Neuronal stem cell (in vitro differentiated cells): ENCODE measurements around the gene CLASP1.

ENCODE experiments used
- DNase-seq: peaks from one replicate; pipeline ENCODE4 v3.0.0-alpha.2; 2013; ENCODE audit warnings: low spot score
- H2AFZ ChIP-seq: one replicate; pipeline ENCODE4 v1.6.1; 2013; ENCODE audit warnings: mild to moderate bottlenecking, low read length, inconsistent platforms
- H2AK5ac ChIP-seq: 2 replicates; pipeline ENCODE4 v1.6.1; 2013; ENCODE audit warnings: low read depth, mild to moderate bottlenecking, inconsistent platforms, low read length, moderate library complexity, mixed read lengths
- H2BK120ac ChIP-seq: 2 replicates; pipeline ENCODE4 v1.6.1; 2013; ENCODE audit warnings: low read depth, mild to moderate bottlenecking, inconsistent platforms, low read length, moderate library complexity, mixed read lengths
- H2BK12ac ChIP-seq: one replicate; pipeline ENCODE4 v1.6.1; 2013; ENCODE audit warnings: low read length, inconsistent platforms
- H2BK15ac ChIP-seq: 2 replicates; pipeline ENCODE4 v1.6.1; 2013; ENCODE audit warnings: mild to moderate bottlenecking, low read length, inconsistent platforms, mixed read lengths
- H2BK5ac ChIP-seq: one replicate; pipeline ENCODE4 v1.6.1; 2013; ENCODE audit warnings: inconsistent platforms, mild to moderate bottlenecking, low read length, moderate library complexity
- H3K14ac ChIP-seq: one replicate; pipeline ENCODE4 v1.6.1; 2013; ENCODE audit warnings: low read length, inconsistent platforms
- H3K18ac ChIP-seq: 2 replicates; pipeline ENCODE4 v1.6.1; 2013; ENCODE audit warnings: low read length, inconsistent platforms
- H3K23ac ChIP-seq: 2 replicates; pipeline ENCODE4 v1.6.1; 2013; ENCODE audit warnings: low read depth, mild to moderate bottlenecking, mixed read lengths, low read length, inconsistent platforms; ENCODE audit not compliant: poor library complexity
- H3K27ac ChIP-seq: replicated peaks from 3 replicates; pipeline ENCODE4 v1.5.1; 2013; ENCODE audit warnings: low read length, inconsistent platforms
- H3K27me3 ChIP-seq, 3 experiments: 2 replicates each; pipeline ENCODE4 v1.6.1; 2013; ENCODE audit warnings: low read length in 3 of 3, mild to moderate bottlenecking in 2 of 3, inconsistent platforms in 1 of 3, low read depth in 1 of 3, mixed read lengths in 1 of 3, moderate library complexity in 1 of 3; ENCODE audit not compliant: control insufficient read depth in 3 of 3, insufficient read depth in 3 of 3
- H3K36me3 ChIP-seq, 2 donors: replicated peaks in 1 of 2; 2 replicates each; pipeline ENCODE4 v1.6.1; 2013; ENCODE audit warnings: low read length in 2 of 2; ENCODE audit not compliant: control insufficient read depth in 2 of 2, insufficient read depth in 2 of 2
- H3K4ac ChIP-seq: 2 replicates; pipeline ENCODE4 v1.6.1; 2013; ENCODE audit warnings: inconsistent platforms, mild to moderate bottlenecking, low read length, moderate library complexity
- H3K4me1 ChIP-seq, 2 donors: 1 replicate in 1 of 2; 2 replicates in 1 of 2; pipeline ENCODE4 v1.6.1; 2013; ENCODE audit warnings: low read length in 2 of 2, low read depth in 1 of 2; ENCODE audit not compliant: control insufficient read depth in 2 of 2, insufficient read depth in 1 of 2
- H3K4me2 ChIP-seq: one replicate; pipeline ENCODE4 v1.6.1; 2013; ENCODE audit warnings: mild to moderate bottlenecking, low read length, inconsistent platforms; ENCODE audit not compliant: insufficient read depth, poor library complexity, severe bottlenecking
- H3K4me3 ChIP-seq, 2 donors: 2 replicates each; pipeline ENCODE4 v1.5.1; 2013; ENCODE audit warnings: low read length in 2 of 2, mild to moderate bottlenecking in 2 of 2, inconsistent platforms in 1 of 2, moderate library complexity in 1 of 2
- H3K79me1 ChIP-seq: one replicate; pipeline ENCODE4 v1.6.1; 2013; ENCODE audit warnings: low read depth, mild to moderate bottlenecking, inconsistent platforms, low read length, moderate library complexity
- H3K9ac ChIP-seq: one replicate; pipeline ENCODE4 v1.6.1; 2013; ENCODE audit warnings: mild to moderate bottlenecking, low read depth, low read length, inconsistent platforms; ENCODE audit not compliant: poor library complexity
- H3K9me3 ChIP-seq, 2 donors: replicated peaks in 1 of 2; 2 replicates each; pipeline versions ENCODE3 to v1.6.1; 2013; ENCODE audit warnings: low read length in 2 of 2, mild to moderate bottlenecking in 2 of 2, inconsistent platforms in 1 of 2, low read depth in 1 of 2, mixed read lengths in 1 of 2, moderate library complexity in 1 of 2; ENCODE audit not compliant: control insufficient read depth in 2 of 2, insufficient read depth in 1 of 2
- H4K8ac ChIP-seq: one replicate; pipeline ENCODE4 v1.6.1; 2013; ENCODE audit warnings: low read depth, mild to moderate bottlenecking, inconsistent platforms, low read length, moderate library complexity
- H4K91ac ChIP-seq: one replicate; pipeline ENCODE4 v1.6.1; 2013; ENCODE audit warnings: low read length, low read depth, mild to moderate bottlenecking, inconsistent platforms; ENCODE audit not compliant: poor library complexity
- WGBS, 2 donors: extraction: QIAGEN DNeasy Blood & Tissue Kit; methylation state at CpG; one replicate each; pipeline ENCODE4 v1.1.7; 2013; ENCODE audit warnings: missing lambda C conversion rate in 2 of 2, mixed read lengths in 1 of 2; ENCODE audit not compliant: insufficient read length in 2 of 2, insufficient replicate concordance in 1 of 2; ENCODE audit errors: extremely low coverage in 2 of 2; 5-methylcytosine and 5-hydroxymethylcytosine counted together

The CLASP1 gene

GRCh38 chr2:121291251-121291580, 358.0 kb downstream of the CLASP1 start:
- H3K4me1 ChIP-seq: no peaks in the 10 kb centered on the region
- no peak overlapping the region for H3K14ac ChIP-seq
- no peaks in the 10 kb centered on the region for H3K36me3 ChIP-seq
- DNase-seq: no peak
- no peak overlapping the region for H2BK12ac ChIP-seq
- no peak overlapping the region for H2AFZ ChIP-seq
- H2BK5ac ChIP-seq: no peak overlapping the region
- no peak overlapping the region for H3K23ac ChIP-seq
- no peaks in the 10 kb centered on the region for H3K9me3 ChIP-seq
- H2BK15ac ChIP-seq: no peak overlapping the region
- H4K8ac ChIP-seq: no peak overlapping the region
- no peak overlapping the region for H3K9ac ChIP-seq
- no peak overlapping the region for H3K18ac ChIP-seq
- no peaks in the 10 kb centered on the region for H3K79me1 ChIP-seq
- H2AK5ac ChIP-seq: no peak overlapping the region
- H3K27me3 ChIP-seq: peaks cover 0 to 40% (median 4%) of the 10 kb centered on the region in 3 experiments
- no peak overlapping the region for H3K4ac ChIP-seq
- H3K4me3 ChIP-seq: no peak overlapping the region
- no CpG with 5 or more reads among the region's 5 CpGs for WGBS, 2 donors
- no peak overlapping the region for H3K4me2 ChIP-seq
- no peak overlapping the region for H2BK120ac ChIP-seq
- no peak overlapping the region for H3K27ac ChIP-seq
- no peak overlapping the region for H4K91ac ChIP-seq

GRCh38 chr2:121289271-121289670, 360.0 kb downstream of the CLASP1 start:
- no peak overlapping the region for H3K27ac ChIP-seq
- no peak overlapping the region for H2AFZ ChIP-seq
- H2BK12ac ChIP-seq: no peak overlapping the region
- no peak overlapping the region for H2BK120ac ChIP-seq
- H2BK15ac ChIP-seq: no peak overlapping the region
- no peaks in the 10 kb centered on the region for H3K4me1 ChIP-seq
- no peaks in the 10 kb centered on the region for H3K36me3 ChIP-seq
- WGBS, 2 donors: no CpG with 5 or more reads among the region's 5 CpGs
- H3K9me3 ChIP-seq: no peaks in the 10 kb centered on the region
- H3K9ac ChIP-seq: no peak overlapping the region
- no peak overlapping the region for H4K8ac ChIP-seq
- no peak overlapping the region for H3K18ac ChIP-seq
- DNase-seq: no peak
- no peak overlapping the region for H3K23ac ChIP-seq
- no peak overlapping the region for H3K4me2 ChIP-seq
- no peak overlapping the region for H2BK5ac ChIP-seq
- H3K14ac ChIP-seq: no peak overlapping the region
- no peaks in the 10 kb centered on the region for H3K79me1 ChIP-seq
- no peak overlapping the region for H3K4ac ChIP-seq
- no peak overlapping the region for H3K4me3 ChIP-seq
- H2AK5ac ChIP-seq: no peak overlapping the region
- H3K27me3 ChIP-seq: peaks cover 9 to 57% (median 21%) of the 10 kb centered on the region in 3 experiments
- no peak overlapping the region for H4K91ac ChIP-seq

- Histone ChIP-seq H2BK15ac (no peak overlapping the region), H2BK120ac (no peak overlapping the region), H2AFZ (no peak overlapping the region), H3K4ac (no peak overlapping the region), H3K27ac (no peak overlapping the region), H4K8ac (no peak overlapping the region), H3K23ac (no peak overlapping the region), H2AK5ac (no peak overlapping the region), H3K36me3 (no peaks in the 10 kb centered on the region), H3K14ac (no peak overlapping the region), H3K4me2 (no peak overlapping the region), H3K79me1 (no peaks in the 10 kb centered on the region), H2BK12ac (no peak overlapping the region), H3K4me3 (no peak overlapping the region), H3K18ac (no peak overlapping the region), H3K4me1 (no peaks in the 10 kb centered on the region), H3K9me3 (no peaks in the 10 kb centered on the region), H3K9ac (no peak overlapping the region), H3K27me3 (peaks cover 13 to 60% (median 27%) of the 10 kb centered on the region in 3 experiments), H2BK5ac (no peak overlapping the region), H4K91ac (no peak overlapping the region)
- DNase-seq: no peak
- no CpG with 5 or more reads among the region's 12 CpGs for WGBS, 2 donors
Measured at GRCh38 chr2:121288454-121289231, 360.6 kb downstream of the CLASP1 start.

GRCh38 chr2:121287956-121288355, 361.3 kb downstream of the CLASP1 start:
- H3K4me2 ChIP-seq: no peak overlapping the region
- no peaks in the 10 kb centered on the region for H3K79me1 ChIP-seq
- no peaks in the 10 kb centered on the region for H3K9me3 ChIP-seq
- no CpG with 5 or more reads among the region's 4 CpGs for WGBS, 2 donors
- no peaks in the 10 kb centered on the region for H3K4me1 ChIP-seq
- H3K14ac ChIP-seq: no peak overlapping the region
- peaks cover 13 to 66% (median 34%) of the 10 kb centered on the region in 3 experiments for H3K27me3 ChIP-seq
- H2BK12ac ChIP-seq: no peak overlapping the region
- no peak overlapping the region for H2BK15ac ChIP-seq
- no peak for DNase-seq
- H4K91ac ChIP-seq: no peak overlapping the region
- H4K8ac ChIP-seq: no peak overlapping the region
- H3K18ac ChIP-seq: no peak overlapping the region
- H3K9ac ChIP-seq: no peak overlapping the region
- no peaks in the 10 kb centered on the region for H3K36me3 ChIP-seq
- no peak overlapping the region for H2AK5ac ChIP-seq
- no peak overlapping the region for H2BK5ac ChIP-seq
- H2AFZ ChIP-seq: no peak overlapping the region
- H3K23ac ChIP-seq: no peak overlapping the region
- no peak overlapping the region for H3K4ac ChIP-seq
- no peak overlapping the region for H2BK120ac ChIP-seq
- H3K27ac ChIP-seq: no peak overlapping the region
- no peak overlapping the region for H3K4me3 ChIP-seq
